Stimulated activated CD8-positive, alpha-beta memory T cell treated with anti-CD3 and anti-CD28 coated beads, Interleukin-12 subunit alpha, Interleukin-12 subunit beta, amount 100 ng/mL, for 1 hour (primary cell): Measurements from ENCODE around the gene TDRD7.
"Not testable (repeated sequence)": the region's sequence is repeated elsewhere in the genome, so short reads cannot be mapped to it uniquely, and the experiment has no call there.

Experiments
- DNase-seq: peaks from one replicate; pipeline ENCODE4 v3.0.0-alpha.2; 2020; ENCODE audit warnings: low read depth

TDRD7 gene

GRCh38 chr9:97474372-97474925, 62.6 kb downstream of the TDRD7 start:
- DNase-seq: no peak

- no peak for DNase-seq
Measured at GRCh38 chr9:97475059-97475458, 63.2 kb downstream of the TDRD7 start.

GRCh38 chr9:97478301-97478981, 66.5 kb downstream of the TDRD7 start:
- DNase-seq: no peak

GRCh38 chr9:97479496-97480159, 67.7 kb downstream of the TDRD7 start:
- DNase-seq: no peak

- no peak for DNase-seq
Measured at GRCh38 chr9:97480174-97480573, 68.3 kb downstream of the TDRD7 start.

GRCh38 chr9:97480749-97481148, 68.9 kb downstream of the TDRD7 start:
- DNase-seq: no peak

GRCh38 chr9:97484134-97484533, 72.2 kb downstream of the TDRD7 start:
- no peak for DNase-seq

- no peak for DNase-seq
Measured at GRCh38 chr9:97487107-97487506, 75.2 kb downstream of the TDRD7 start.

- no peak for DNase-seq
Measured at GRCh38 chr9:97487861-97488260, 76.0 kb downstream of the TDRD7 start.

GRCh38 chr9:97491216-97491999, 79.5 kb downstream of the TDRD7 start:
- DNase-seq: no peak

- DNase-seq: not testable (repeated sequence)
Measured at GRCh38 chr9:97497558-97498375, 85.9 kb downstream of the TDRD7 start.

GRCh38 chr9:97498846-97499245, 87.0 kb downstream of the TDRD7 start:
- DNase-seq: not testable (repeated sequence)

GRCh38 chr9:97500263-97500662, 88.4 kb downstream of the TDRD7 start:
- DNase-seq: no peak

- DNase-seq: no peak
Measured at GRCh38 chr9:97500765-97501176, 88.9 kb downstream of the TDRD7 start.

- DNase-seq: no peak
Measured at GRCh38 chr9:97501177-97501971, 89.5 kb downstream of the TDRD7 start, which contains the start of gene TMOD1. TMOD1 (plus strand) TSS chr9:97501666; CDS start chr9:97524189, 22,523 bp downstream.

- DNase-seq: no peak
Measured at GRCh38 chr9:97501972-97502221, 90.0 kb downstream of the TDRD7 start.

GRCh38 chr9:97502222-97502983, 90.5 kb downstream of the TDRD7 start:
- DNase-seq: no peak

- DNase-seq: no peak
Measured at GRCh38 chr9:97502984-97503861, 91.3 kb downstream of the TDRD7 start.

- no peak for DNase-seq
Measured at GRCh38 chr9:97503862-97504210, 91.9 kb downstream of the TDRD7 start.
